Osteoblast (primary cell): ENCODE data around the gene LCNL1. TPM values are rescaled to one million over a fixed set of nuclear protein-coding genes. Genes with fewer than 3 reads are reported as not detected.

ENCODE experiments used
- DNase-seq: peaks from one replicate; pipeline ENCODE4 v3.0.0; 2011; ENCODE audit warnings: low spot score, mixed read lengths; ENCODE audit not compliant: insufficient read length; ENCODE audit errors: missing footprints
- H2AFZ ChIP-seq: 2 replicates; pipeline ENCODE4 v1.6.0; 2011; ENCODE audit warnings: mild to moderate bottlenecking, low read length
- H3K27ac ChIP-seq: 2 replicates; pipeline ENCODE4 v1.5.1; 2011; ENCODE audit warnings: mild to moderate bottlenecking, low read depth, low read length, moderate library complexity
- H3K27me3 ChIP-seq: 2 replicates; pipeline ENCODE4 v1.6.0; 2012; ENCODE audit warnings: mild to moderate bottlenecking, control low read depth, inconsistent platforms, low read length, moderate library complexity; ENCODE audit not compliant: insufficient read depth
- H3K36me3 ChIP-seq: 2 replicates; pipeline ENCODE4 v1.5.1; 2011; ENCODE audit warnings: mild to moderate bottlenecking, low read length, control low read depth, moderate library complexity; ENCODE audit not compliant: insufficient read depth
- H3K4me1 ChIP-seq: 2 replicates; pipeline ENCODE4 v1.5.1; 2011; ENCODE audit warnings: mild to moderate bottlenecking, low read length, control low read depth, moderate library complexity; ENCODE audit not compliant: insufficient read depth
- H3K4me2 ChIP-seq: 2 replicates; pipeline ENCODE4 v1.6.0; 2011; ENCODE audit warnings: mild to moderate bottlenecking, low read length; ENCODE audit not compliant: insufficient read depth
- H3K4me3 ChIP-seq: fragments of 200-600 bp; sonication (generic); 3 replicates; pipeline ENCODE4 v1.5.1; 2012; ENCODE audit warnings: mild to moderate bottlenecking, low read length, inconsistent platforms; ENCODE audit not compliant: insufficient read depth
- H3K79me2 ChIP-seq: 2 replicates; pipeline ENCODE4 v1.6.0; 2012; ENCODE audit warnings: mild to moderate bottlenecking, low read length, control low read depth, inconsistent platforms; ENCODE audit not compliant: insufficient read depth
- H3K9me3 ChIP-seq: 2 replicates; pipeline ENCODE4 v1.5.1; 2011; ENCODE audit warnings: low read depth, low read length, control low read depth
- H4K20me1 ChIP-seq: 2 replicates; pipeline ENCODE4 v1.6.0; 2012; ENCODE audit warnings: mild to moderate bottlenecking, low read length, control low read depth; ENCODE audit not compliant: insufficient read depth
- CTCF ChIP-seq: IDR thresholded peaks from 2 replicates; pipeline ENCODE4 v1.5.1; 2011; ENCODE audit warnings: mild to moderate bottlenecking, low read depth, low read length, moderate library complexity; ENCODE audit errors: extremely low read depth
- total RNA-seq: library from RNA; depleted of rRNA; stranded (reverse); fragments of >200 nt; gene quantifications from 2 replicates; pipeline ENCODE4 v1.2.3, GENCODE V29; 2012

LCNL1 gene
- total RNA-seq, 1 donor = 5.4 TPM

- no peak for TF ChIP-seq CTCF
- Histone ChIP-seq H3K27me3 (no peaks in the 10 kb centered on the region), H3K79me2 (no peaks in the 10 kb centered on the region), H3K4me3 (no peak overlapping the region), H3K9me3 (no peaks in the 10 kb centered on the region), H4K20me1 (no peaks in the 10 kb centered on the region), H3K4me1 (no peaks in the 10 kb centered on the region), H3K4me2 (no peak overlapping the region), H3K27ac (no peak overlapping the region), H3K36me3 (no peaks in the 10 kb centered on the region), H2AFZ (no peak overlapping the region)
- no peak for DNase-seq
Observed at GRCh38 chr9:137015540-137015930, 32.7 kb downstream of the LCNL1 start.

- Histone ChIP-seq H3K27me3 (no peaks in the 10 kb centered on the region), H3K9me3 (no peaks in the 10 kb centered on the region)
- no peak for TF ChIP-seq CTCF
Observed at GRCh38 chr9:137015976-137016375, 33.2 kb downstream of the LCNL1 start.

GRCh38 chr9:137016436-137016835 is 33.6 kb downstream of the LCNL1 start:
- H3K9me3 ChIP-seq = no peaks in the 10 kb centered on the region
- no peak overlapping the region for H2AFZ ChIP-seq
- no peaks in the 10 kb centered on the region for H3K27me3 ChIP-seq
- no peaks in the 10 kb centered on the region for H3K4me1 ChIP-seq
- H3K4me2 ChIP-seq = no peak overlapping the region
- no peak overlapping the region for H3K27ac ChIP-seq
- no peak for DNase-seq
- H3K36me3 ChIP-seq = no peaks in the 10 kb centered on the region
- H3K79me2 ChIP-seq = no peaks in the 10 kb centered on the region
- TF ChIP-seq CTCF = no peak
- H4K20me1 ChIP-seq = no peaks in the 10 kb centered on the region
- no peak overlapping the region for H3K4me3 ChIP-seq

More at GRCh38 chr9:137015976-137016375, 33.2 kb downstream of the LCNL1 start:
- DNase-seq = no peak
- H3K4me3 ChIP-seq = no peak overlapping the region
- H3K4me2 ChIP-seq = no peak overlapping the region
- H3K4me1 ChIP-seq = no peaks in the 10 kb centered on the region
- no peaks in the 10 kb centered on the region for H3K36me3 ChIP-seq
- H3K27ac ChIP-seq = no peak overlapping the region
- no peak overlapping the region for H2AFZ ChIP-seq
- no peaks in the 10 kb centered on the region for H4K20me1 ChIP-seq
- no peaks in the 10 kb centered on the region for H3K79me2 ChIP-seq

- H3K27ac ChIP-seq = no peak overlapping the region
- H3K27me3 ChIP-seq = no peaks in the 10 kb centered on the region
- H3K9me3 ChIP-seq = no peaks in the 10 kb centered on the region
- no peak overlapping the region for H3K4me2 ChIP-seq
- TF ChIP-seq CTCF = no peak
- no peaks in the 10 kb centered on the region for H3K4me1 ChIP-seq
- DNase-seq = no peak
- H3K36me3 ChIP-seq = no peaks in the 10 kb centered on the region
- no peak overlapping the region for H2AFZ ChIP-seq
- peaks cover under 1% of the 10 kb centered on the region for H4K20me1 ChIP-seq
- H3K4me3 ChIP-seq = no peak overlapping the region
- no peaks in the 10 kb centered on the region for H3K79me2 ChIP-seq
Observed at GRCh38 chr9:137017071-137017470, 34.3 kb downstream of the LCNL1 start.
